GM12872 (cell line): ENCODE measurements around the gene TTC3.
A peak's percentile ranks its signal among the peaks of the same experiment; 100 is the strongest.

Experiments used
- CTCF ChIP-seq: IDR thresholded peaks from 3 replicates; pipeline ENCODE4 v1.5.1; 2011; ENCODE audit warnings: low read depth, mild to moderate bottlenecking, low read length, moderate library complexity; ENCODE audit not compliant: insufficient read depth

TTC3 gene

GRCh38 chr21:37219761-37220432, 146.8 kb downstream of the TTC3 start:
- no peak for TF ChIP-seq CTCF

GRCh38 chr21:37220433-37220980, 147.5 kb downstream of the TTC3 start:
- peak; percentile 27; the same call in 2 of the 3 replicates for TF ChIP-seq CTCF

- 0 out of 3 replicates have a peak, but pooled peaks have one; percentile 29 for TF ChIP-seq CTCF
Measured at GRCh38 chr21:37220981-37221664, 148.1 kb downstream of the TTC3 start.

GRCh38 chr21:37223804-37224345, 150.8 kb downstream of the TTC3 start:
- TF ChIP-seq CTCF = no peak

- TF ChIP-seq CTCF = no peak
Measured at GRCh38 chr21:37224861-37225839, 152.1 kb downstream of the TTC3 start.

DNA sequence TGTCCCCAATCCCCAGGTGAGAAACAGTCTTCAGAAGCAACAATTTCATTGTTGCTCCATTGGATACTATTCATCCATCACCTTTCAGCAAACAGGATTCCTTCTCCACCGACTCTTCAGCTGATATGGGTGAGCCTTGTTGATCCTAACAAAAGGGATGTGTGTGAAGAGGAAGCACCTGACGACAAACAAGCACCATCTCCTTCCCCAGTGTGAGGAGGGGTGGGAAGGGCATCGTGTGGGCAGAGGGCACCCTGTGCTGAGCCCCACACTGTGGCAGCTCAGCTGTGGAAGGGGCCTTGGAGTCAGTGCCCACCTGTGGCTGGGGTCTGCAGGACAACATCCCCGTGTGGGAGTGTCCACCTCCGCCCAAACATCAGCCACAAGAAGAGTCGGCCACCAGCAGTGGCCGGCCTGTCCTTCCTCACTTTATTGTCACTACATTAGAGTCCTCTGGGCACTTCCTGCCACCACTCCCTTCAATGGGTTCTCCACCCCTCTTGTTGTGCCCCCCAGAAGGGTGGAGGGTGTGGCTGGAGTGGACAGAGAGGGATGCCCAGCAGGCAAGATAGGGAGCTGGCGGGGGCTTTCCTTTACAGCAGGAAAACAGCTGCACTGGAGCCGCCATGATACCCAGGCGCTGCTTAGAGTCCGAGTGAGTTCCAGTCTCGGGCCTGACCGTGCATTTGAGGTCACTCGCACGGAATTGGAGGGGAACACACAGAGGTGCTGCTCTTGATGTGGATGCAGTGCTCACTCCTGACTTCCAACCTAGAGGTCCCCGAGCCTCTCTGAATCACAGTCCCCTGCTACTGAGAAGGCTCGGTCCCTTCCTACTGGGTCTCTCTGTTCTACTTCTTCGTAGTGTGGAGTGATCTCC, 153.2 kb downstream of the TTC3 start:
- no peak for TF ChIP-seq CTCF
